Astrocyte (in vitro differentiated cells and primary cell): Measurements from ENCODE around the gene KATNB1. TPM values are rescaled to one million over a fixed set of nuclear protein-coding genes. Genes with fewer than 3 reads are reported as not detected.
"Not testable (repeated sequence)": the region's sequence is repeated elsewhere in the genome, so short reads cannot be mapped to it uniquely, and the experiment has no call there.

Experiments used
- DNase-seq: peaks from one replicate; pipeline ENCODE4 v3.0.0-alpha.2; 2010; ENCODE audit warnings: low read depth
- FAIRE-seq: peaks from 2 replicates; lab custom pipeline; 2011; peaks lifted over from hg19 to GRCh38; lab: Jason Lieb, UNC
- H2AFZ ChIP-seq: 2 replicates; pipeline ENCODE4 v1.6.0; 2012; ENCODE audit warnings: low read depth, low read length, inconsistent platforms
- H3K27ac ChIP-seq: 2 replicates; pipeline ENCODE4 v1.5.1; 2011; ENCODE audit warnings: low read depth, low read length, inconsistent platforms
- H3K27me3 ChIP-seq: 2 replicates; pipeline ENCODE4 v1.6.0; 2011; ENCODE audit warnings: low read length, inconsistent platforms; ENCODE audit not compliant: insufficient read depth
- H3K36me3 ChIP-seq: 2 replicates; pipeline ENCODE4 v1.5.1; 2011; ENCODE audit warnings: low read length, inconsistent platforms; ENCODE audit not compliant: insufficient read depth
- H3K4me1 ChIP-seq: 2 replicates; pipeline ENCODE4 v1.5.1; 2011; ENCODE audit warnings: low read length, inconsistent platforms; ENCODE audit not compliant: insufficient read depth
- H3K4me2 ChIP-seq: 2 replicates; pipeline ENCODE4 v1.6.0; 2012; ENCODE audit warnings: low read length, inconsistent platforms
- H3K4me3 ChIP-seq: 2 replicates; pipeline ENCODE4 v1.5.1; 2011; ENCODE audit warnings: low read depth, mild to moderate bottlenecking, low read length, inconsistent platforms; ENCODE audit not compliant: insufficient read depth
- H3K79me2 ChIP-seq: 2 replicates; pipeline ENCODE4 v1.6.0; 2012; ENCODE audit warnings: mild to moderate bottlenecking, low read length, inconsistent platforms; ENCODE audit not compliant: insufficient read depth
- H3K9ac ChIP-seq: 2 replicates; pipeline ENCODE4 v1.6.0; 2012; ENCODE audit warnings: mild to moderate bottlenecking, low read length, inconsistent platforms
- H3K9me3 ChIP-seq: 2 replicates; pipeline ENCODE4 v1.5.1; 2012; ENCODE audit warnings: low read depth, mild to moderate bottlenecking, low read length, inconsistent platforms; ENCODE audit not compliant: insufficient read depth
- H4K20me1 ChIP-seq: 2 replicates; pipeline ENCODE4 v1.6.0; 2012; ENCODE audit warnings: low read length, inconsistent platforms; ENCODE audit not compliant: insufficient read depth
- H3K27ac Mint-ChIP-seq: one replicate; pipeline ENCODE4 v1.8.0; 2021; ENCODE audit warnings: mild to moderate bottlenecking, mixed read lengths; ENCODE audit not compliant: unreplicated experiment
- H3K27me3 Mint-ChIP-seq: one replicate; pipeline ENCODE4 v1.8.0; 2021; ENCODE audit warnings: low read depth, mixed read lengths; ENCODE audit not compliant: unreplicated experiment
- H3K36me3 Mint-ChIP-seq: one replicate; pipeline ENCODE4 v1.8.0; 2021; ENCODE audit warnings: low read depth, mixed read lengths; ENCODE audit not compliant: unreplicated experiment
- H3K4me1 Mint-ChIP-seq: one replicate; pipeline ENCODE4 v1.8.0; 2021; ENCODE audit warnings: low read depth, mixed read lengths; ENCODE audit not compliant: unreplicated experiment
- H3K4me3 Mint-ChIP-seq: one replicate; pipeline ENCODE4 v1.8.0; 2021; ENCODE audit warnings: mild to moderate bottlenecking, moderate library complexity, mixed read lengths; ENCODE audit not compliant: unreplicated experiment
- H3K9me3 Mint-ChIP-seq: one replicate; pipeline ENCODE4 v1.8.0; 2021; ENCODE audit warnings: mild to moderate bottlenecking, mixed read lengths; ENCODE audit not compliant: unreplicated experiment
- EZH2 ChIP-seq: IDR thresholded peaks from 2 replicates; pipeline ENCODE4 v1.6.1; 2012; ENCODE audit warnings: mild to moderate bottlenecking, low read length, inconsistent platforms; ENCODE audit not compliant: insufficient read depth
- total RNA-seq: library from RNA; stranded (reverse); gene quantifications from 2 replicates; pipeline ENCODE4 v1.2.1, GENCODE V29; 2021
- TF ChIP-seq, protein P1 (sequence below): IDR thresholded peaks from 2 replicates; pipeline ENCODE4 v1.5.1; 2011; ENCODE audit warnings: low read depth, mild to moderate bottlenecking, inconsistent platforms, low read length, moderate library complexity; ENCODE audit not compliant: insufficient read depth

KATNB1 gene
- total RNA-seq, 1 donor from 2014 or later = 28.6 TPM

- Histone ChIP-seq H3K4me2 (no peak overlapping the region), H3K36me3 (peaks cover 35% of the 10 kb centered on the region), H4K20me1 (peaks cover 81% of the 10 kb centered on the region), H3K79me2 (peaks cover 55% of the 10 kb centered on the region), H3K27me3 (no peaks in the 10 kb centered on the region), H3K9ac (no peak overlapping the region), H3K9me3 (no peaks in the 10 kb centered on the region), H2AFZ (no peak overlapping the region), H3K4me3 (no peak overlapping the region), H3K27ac (no peak overlapping the region), H3K4me1 (peaks cover 15% of the 10 kb centered on the region)
- DNase-seq = peak; percentile 41
- no peaks in the 10 kb centered on the region for H3K9me3 Mint-ChIP-seq
- peaks cover 4% of the 10 kb centered on the region for H3K36me3 Mint-ChIP-seq
- FAIRE-seq = no peak
- H3K27ac Mint-ChIP-seq = peak overlapping the region; percentile 5
- TF ChIP-seq, protein P1, sequence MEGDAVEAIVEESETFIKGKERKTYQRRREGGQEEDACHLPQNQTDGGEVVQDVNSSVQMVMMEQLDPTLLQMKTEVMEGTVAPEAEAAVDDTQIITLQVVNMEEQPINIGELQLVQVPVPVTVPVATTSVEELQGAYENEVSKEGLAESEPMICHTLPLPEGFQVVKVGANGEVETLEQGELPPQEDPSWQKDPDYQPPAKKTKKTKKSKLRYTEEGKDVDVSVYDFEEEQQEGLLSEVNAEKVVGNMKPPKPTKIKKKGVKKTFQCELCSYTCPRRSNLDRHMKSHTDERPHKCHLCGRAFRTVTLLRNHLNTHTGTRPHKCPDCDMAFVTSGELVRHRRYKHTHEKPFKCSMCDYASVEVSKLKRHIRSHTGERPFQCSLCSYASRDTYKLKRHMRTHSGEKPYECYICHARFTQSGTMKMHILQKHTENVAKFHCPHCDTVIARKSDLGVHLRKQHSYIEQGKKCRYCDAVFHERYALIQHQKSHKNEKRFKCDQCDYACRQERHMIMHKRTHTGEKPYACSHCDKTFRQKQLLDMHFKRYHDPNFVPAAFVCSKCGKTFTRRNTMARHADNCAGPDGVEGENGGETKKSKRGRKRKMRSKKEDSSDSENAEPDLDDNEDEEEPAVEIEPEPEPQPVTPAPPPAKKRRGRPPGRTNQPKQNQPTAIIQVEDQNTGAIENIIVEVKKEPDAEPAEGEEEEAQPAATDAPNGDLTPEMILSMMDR = no peak
- no peak for TF ChIP-seq EZH2
- H3K27me3 Mint-ChIP-seq = no peaks in the 10 kb centered on the region
- no peak overlapping the region for H3K4me3 Mint-ChIP-seq
- H3K4me1 Mint-ChIP-seq = peaks cover 33% of the 10 kb centered on the region
These were observed 59.9 kb downstream of the KATNB1 start for GRCh38 chr16:57795431-57795878.

DNA sequence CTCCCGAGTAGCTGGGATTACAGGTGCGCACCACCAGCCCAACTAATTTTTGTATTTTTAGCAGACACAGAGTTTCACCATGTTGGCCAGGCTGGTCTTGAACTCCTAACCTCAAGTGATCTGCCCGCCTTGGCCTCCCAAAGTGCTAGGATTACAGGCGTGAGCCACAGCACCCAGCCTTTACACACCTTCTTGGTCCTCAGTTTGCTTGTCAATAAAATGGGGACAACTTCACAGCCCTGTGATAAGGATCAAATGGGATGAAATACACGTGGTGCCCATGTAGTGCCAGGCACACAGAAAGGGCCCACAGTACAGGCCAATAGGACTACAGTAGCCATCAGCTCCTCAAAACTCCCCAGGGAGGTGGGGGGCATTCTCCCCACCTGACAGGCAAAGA is 60.4 kb downstream of the KATNB1 start:
- not testable (repeated sequence) for H3K27me3 Mint-ChIP-seq, H3K9me3 Mint-ChIP-seq, H3K4me3 ChIP-seq, H3K27me3 ChIP-seq, FAIRE-seq, H3K9ac ChIP-seq, H3K9me3 ChIP-seq, H3K4me2 ChIP-seq, H3K27ac ChIP-seq, DNase-seq, H3K4me3 Mint-ChIP-seq, H2AFZ ChIP-seq, H3K36me3 Mint-ChIP-seq
- Mint-ChIP-seq H3K27ac (peak overlapping the region; percentile 5), H3K4me1 (peaks cover 37% of the 10 kb centered on the region)
- Histone ChIP-seq H3K79me2 (peaks cover 61% of the 10 kb centered on the region), H3K4me1 (peaks cover 21% of the 10 kb centered on the region), H3K36me3 (peaks cover 30% of the 10 kb centered on the region), H4K20me1 (peaks cover 82% of the 10 kb centered on the region)

DNA sequence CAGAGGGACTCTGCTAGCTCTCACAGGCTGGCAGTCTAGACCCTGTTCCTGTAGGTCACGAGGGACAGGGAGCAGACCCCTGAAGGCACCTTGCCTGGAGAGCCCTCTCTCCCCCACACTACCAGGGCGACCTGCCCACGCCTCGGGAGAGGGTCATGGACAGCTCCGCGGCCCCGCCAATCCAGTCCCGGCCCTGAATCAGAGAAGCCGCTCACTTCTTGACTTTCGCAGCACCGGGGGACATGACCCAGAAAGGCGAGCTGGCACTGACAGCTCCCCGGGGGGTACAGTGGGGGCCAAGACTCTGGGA is 61.6 kb downstream of the KATNB1 start:
- no peak overlapping the region for H3K4me3 ChIP-seq
- H3K4me2 ChIP-seq = no peak overlapping the region
- peaks cover 35% of the 10 kb centered on the region for H3K4me1 Mint-ChIP-seq
- no peaks in the 10 kb centered on the region for H3K27me3 ChIP-seq
- TF ChIP-seq, protein P1 = no peak
- TF ChIP-seq EZH2 = no peak
- H4K20me1 ChIP-seq = peaks cover 73% of the 10 kb centered on the region
- H3K36me3 ChIP-seq = peaks cover 18% of the 10 kb centered on the region
- H3K79me2 ChIP-seq = peaks cover 65% of the 10 kb centered on the region
- FAIRE-seq (no peak), DNase-seq (no peak)
- H3K4me1 ChIP-seq = peaks cover 24% of the 10 kb centered on the region
- peak overlapping the region; percentile 27 for H3K4me3 Mint-ChIP-seq
- no peaks in the 10 kb centered on the region for H3K27me3 Mint-ChIP-seq
- H3K27ac ChIP-seq = no peak overlapping the region
- H3K36me3 Mint-ChIP-seq = peaks cover 3% of the 10 kb centered on the region
- no peak overlapping the region for H2AFZ ChIP-seq
- peak overlapping the region; percentile 84 for H3K27ac Mint-ChIP-seq
- H3K9me3 ChIP-seq = no peaks in the 10 kb centered on the region
- H3K9me3 Mint-ChIP-seq = no peaks in the 10 kb centered on the region
- no peak overlapping the region for H3K9ac ChIP-seq
